ENCODE measurements around the gene RPL35. TPM values are rescaled to one million over a fixed set of nuclear protein-coding genes. Genes with fewer than 3 reads are reported as not detected.
"Not testable (repeated sequence)": the region's sequence is repeated elsewhere in the genome, so short reads cannot be mapped to it uniquely, and the experiment has no call there.

RPL35 gene
- total RNA-seq, 1 experiment from 2014 or later, result 1,637 TPM

DNA sequence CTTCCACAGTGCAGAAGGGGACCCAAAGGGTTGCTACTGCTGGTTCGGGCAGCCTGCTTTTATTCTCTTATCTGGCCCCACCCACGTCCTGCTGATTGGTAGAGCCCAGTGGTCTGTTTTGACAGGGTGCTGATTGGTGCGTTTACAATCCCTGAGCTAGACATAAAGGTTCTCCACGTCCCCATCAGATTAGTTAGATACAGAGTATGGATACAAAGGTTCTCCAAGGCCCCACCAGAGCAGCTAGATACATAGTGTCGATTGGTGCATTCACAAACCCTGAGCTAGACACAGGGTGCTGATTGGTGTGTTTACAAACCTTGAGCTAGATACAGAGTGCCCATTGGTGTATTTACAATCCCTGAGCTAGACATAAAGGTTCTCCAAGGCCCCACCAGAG, 23.6 kb downstream of the RPL35 start:
- intact Hi-C loops (cut with micrococcal nuclease; ENCODE audit: unreplicated experiment), result loop anchor here (5.0 kb wide), 1 partner anchor 61 kb away; the partner anchor contains the start of gene OLFML2A
- H3K27ac ChIP-seq (ENCODE audit: low read depth, low read length, poor library complexity, severe bottlenecking); H3K4me3 ChIP-seq (ENCODE audit: low read depth, low read length, poor library complexity, severe bottlenecking); POLR2A ChIA-PET (ENCODE audit: low non-redundant PET); BruUV-seq (replicated peaks); H3K36me3 ChIP-seq (ENCODE audit: insufficient read depth, low read length, poor library complexity, severe bottlenecking); H3K9me3 ChIP-seq (ENCODE audit: low read depth, low read length, poor library complexity, severe bottlenecking); DNase-seq (ENCODE audit: low spot score); H3K27me3 ChIP-seq (replicated peaks; ENCODE audit: insufficient read depth, low read depth, low read length, poor library complexity): not testable (repeated sequence)
- peaks cover 13% of the 10 kb centered on the region for H3K4me1 ChIP-seq (ENCODE audit: insufficient read depth, low read length, poor library complexity, severe bottlenecking)
- CTCF ChIA-PET, result interaction anchor here (0.9 kb wide), 1 partner anchor 15 kb away, joined by 3 read pairs; the partner anchor contains the start of gene WDR38

DNA sequence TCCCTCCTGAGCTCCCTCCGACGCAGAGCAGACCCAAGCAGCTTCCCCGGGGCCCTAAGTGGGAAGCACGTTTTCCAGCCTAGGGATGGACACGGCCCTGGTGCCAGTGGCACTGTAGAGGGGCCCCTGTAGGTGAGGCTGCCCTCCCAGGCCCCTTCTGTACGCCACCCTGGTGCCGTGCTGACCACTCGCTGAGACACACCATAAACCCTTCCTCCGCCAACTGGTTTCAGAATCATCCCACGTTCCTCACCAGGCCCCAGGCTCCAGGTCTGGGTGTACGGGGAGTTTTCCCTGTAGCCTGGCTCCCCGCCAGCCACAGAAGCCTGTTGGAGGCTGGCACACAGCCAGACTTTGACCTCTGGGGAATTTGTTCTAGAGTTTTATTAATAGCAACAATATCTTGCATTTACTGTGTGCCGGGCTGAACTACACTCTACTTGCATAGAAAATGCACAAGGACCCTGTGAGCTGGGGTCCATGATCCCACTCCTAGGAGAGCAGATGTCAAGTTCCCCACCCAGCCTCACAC, 26.7 kb downstream of the RPL35 start:
- peak overlapping the region; percentile 22 for H3K27ac ChIP-seq (ENCODE audit: low read depth, low read length, poor library complexity, severe bottlenecking)
- TF ChIP-seq, protein P1, sequence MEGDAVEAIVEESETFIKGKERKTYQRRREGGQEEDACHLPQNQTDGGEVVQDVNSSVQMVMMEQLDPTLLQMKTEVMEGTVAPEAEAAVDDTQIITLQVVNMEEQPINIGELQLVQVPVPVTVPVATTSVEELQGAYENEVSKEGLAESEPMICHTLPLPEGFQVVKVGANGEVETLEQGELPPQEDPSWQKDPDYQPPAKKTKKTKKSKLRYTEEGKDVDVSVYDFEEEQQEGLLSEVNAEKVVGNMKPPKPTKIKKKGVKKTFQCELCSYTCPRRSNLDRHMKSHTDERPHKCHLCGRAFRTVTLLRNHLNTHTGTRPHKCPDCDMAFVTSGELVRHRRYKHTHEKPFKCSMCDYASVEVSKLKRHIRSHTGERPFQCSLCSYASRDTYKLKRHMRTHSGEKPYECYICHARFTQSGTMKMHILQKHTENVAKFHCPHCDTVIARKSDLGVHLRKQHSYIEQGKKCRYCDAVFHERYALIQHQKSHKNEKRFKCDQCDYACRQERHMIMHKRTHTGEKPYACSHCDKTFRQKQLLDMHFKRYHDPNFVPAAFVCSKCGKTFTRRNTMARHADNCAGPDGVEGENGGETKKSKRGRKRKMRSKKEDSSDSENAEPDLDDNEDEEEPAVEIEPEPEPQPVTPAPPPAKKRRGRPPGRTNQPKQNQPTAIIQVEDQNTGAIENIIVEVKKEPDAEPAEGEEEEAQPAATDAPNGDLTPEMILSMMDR (conservative IDR thresholded peaks at IDR 0.05; ENCODE audit: low read depth, low read length), result no peak
- TF ChIP-seq EZH2 (IDR thresholded peaks at IDR 0.05; ENCODE audit: borderline replicate concordance, low read depth, low read length, poor library complexity, severe bottlenecking), result no peak
- CTCF ChIA-PET, result interaction anchor here (0.5 to 1.2 kb wide), 2 partner anchors 11 to 58 kb away, joined by 3 to 4 read pairs; partner anchors contain the start of gene OLFML2A
- H3K27me3 ChIP-seq (replicated peaks; ENCODE audit: insufficient read depth, low read depth, low read length, poor library complexity), result no peaks in the 10 kb centered on the region
- peak; percentile 84 for DNase-seq (ENCODE audit: low spot score)
- no TSS peak for BruUV-seq (replicated peaks)
- POLR2A ChIA-PET (ENCODE audit: low non-redundant PET), result no interaction called here
- peaks cover 25% of the 10 kb centered on the region for H3K4me1 ChIP-seq (ENCODE audit: insufficient read depth, low read length, poor library complexity, severe bottlenecking)
- H3K4me3 ChIP-seq (ENCODE audit: low read depth, low read length, poor library complexity, severe bottlenecking), result no peak overlapping the region
- H3K36me3 ChIP-seq (ENCODE audit: insufficient read depth, low read length, poor library complexity, severe bottlenecking), result no peaks in the 10 kb centered on the region
- no peaks in the 10 kb centered on the region for H3K9me3 ChIP-seq (ENCODE audit: low read depth, low read length, poor library complexity, severe bottlenecking)
- intact Hi-C loops (cut with micrococcal nuclease; ENCODE audit: unreplicated experiment), result loop anchor here (5.0 kb wide), 1 partner anchor 58 kb away; the partner anchor contains the start of gene OLFML2A

DNA sequence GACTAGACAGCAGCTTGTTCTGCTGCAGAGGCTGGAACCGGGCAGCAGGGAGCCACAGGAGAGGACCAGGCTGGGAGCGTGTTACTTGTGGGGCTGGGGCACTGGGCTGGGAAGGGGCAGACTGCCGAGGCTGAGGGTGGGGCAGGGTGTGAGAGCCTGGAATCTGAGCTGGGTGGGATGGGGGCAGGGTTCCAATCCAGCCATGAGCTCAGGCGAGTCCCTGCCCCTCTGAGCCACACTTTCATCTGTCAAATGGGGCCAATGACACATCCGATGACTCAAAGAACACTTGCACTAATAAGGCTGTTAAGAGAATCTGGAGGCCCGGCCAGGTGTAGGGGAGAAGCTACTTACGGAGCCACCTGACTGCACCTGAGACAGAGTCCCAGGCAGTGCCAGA, 27.2 kb downstream of the RPL35 start:
- Histone ChIP-seq H3K9me3 (ENCODE audit: low read depth, low read length, poor library complexity, severe bottlenecking) (no peaks in the 10 kb centered on the region), H3K27ac (ENCODE audit: low read depth, low read length, poor library complexity, severe bottlenecking) (no peak overlapping the region), H3K4me1 (ENCODE audit: insufficient read depth, low read length, poor library complexity, severe bottlenecking) (peaks cover 25% of the 10 kb centered on the region), H3K36me3 (ENCODE audit: insufficient read depth, low read length, poor library complexity, severe bottlenecking) (no peaks in the 10 kb centered on the region), H3K4me3 (ENCODE audit: low read depth, low read length, poor library complexity, severe bottlenecking) (no peak overlapping the region), H3K27me3 (replicated peaks; ENCODE audit: insufficient read depth, low read depth, low read length, poor library complexity) (no peaks in the 10 kb centered on the region)
- ChIA-PET POLR2A (ENCODE audit: low non-redundant PET) (no interaction called here), CTCF (interaction anchor here (0.5 to 1.2 kb wide), 3 partner anchors 11 to 880 kb away, joined by 3 to 5 read pairs (median 4); partner anchors contain the start of gene OLFML2A)
- no peak for TF ChIP-seq EZH2 (IDR thresholded peaks at IDR 0.05; ENCODE audit: borderline replicate concordance, low read depth, low read length, poor library complexity, severe bottlenecking)
- TF ChIP-seq, protein P1 (conservative IDR thresholded peaks at IDR 0.05; ENCODE audit: low read depth, low read length), result no peak
- DNase-seq (ENCODE audit: low spot score), result no peak
- no TSS peak for BruUV-seq (replicated peaks)
- intact Hi-C loops (cut with micrococcal nuclease; ENCODE audit: unreplicated experiment), result no loop called here

Data from A673 (cell line).